HepG2 (cell line): Measurements from ENCODE around the gene GYS1. TPM values are rescaled to one million over a fixed set of nuclear protein-coding genes. Genes with fewer than 3 reads are reported as not detected.

Experiments
- ARID5B ChIP-seq: IDR thresholded peaks from 2 replicates; pipeline ENCODE4 v1.4.0; 2020; ENCODE audit warnings: mild to moderate bottlenecking, missing genetic modification reagents
- CREM ChIP-seq, 2 experiments: sonication (generic) in 1 of 2; formaldehyde crosslinking in 1 of 2; IDR thresholded peaks; 2 replicates each; pipeline versions ENCODE4 v1.4.0 to v1.6.1; 2016 to 2020; ENCODE audit warnings: antibody characterized with exemption in 1 of 2, mild to moderate bottlenecking in 1 of 2, missing genetic modification reagents in 1 of 2
- GATAD1 ChIP-seq: IDR thresholded peaks from 2 replicates; pipeline ENCODE4 v1.6.1; 2016; ENCODE audit warnings: missing genetic modification reagents, missing compliant biosample characterization
- MYC ChIP-seq: sonication (generic); formaldehyde crosslinking; IDR thresholded peaks from 2 replicates; pipeline ENCODE4 v1.9.0; 2021; ENCODE audit warnings: missing genetic modification reagents, borderline replicate concordance
- SRSF1 ChIP-seq: fragments of 200-400 bp; formaldehyde crosslinking; optimal IDR thresholded peaks from 2 replicates; pipeline ENCODE3; 2017; ENCODE audit warnings: mild to moderate bottlenecking, low read depth, low read length, moderate library complexity
- STAT6 ChIP-seq: sonication (generic); formaldehyde crosslinking; IDR thresholded peaks from 2 replicates; pipeline ENCODE4 v1.4.0; 2020; ENCODE audit warnings: missing genetic modification reagents, mild to moderate bottlenecking, borderline replicate concordance
- U2AF1 ChIP-seq: fragments of 200-400 bp; formaldehyde crosslinking; optimal IDR thresholded peaks from 2 replicates; pipeline ENCODE3; 2017; ENCODE audit warnings: mild to moderate bottlenecking, low read depth, low read length
- ZNF263 ChIP-seq: sonication (generic); formaldehyde crosslinking; IDR thresholded peaks from 2 replicates; pipeline ENCODE4 v1.4.0; 2020; ENCODE audit warnings: missing genetic modification reagents
- ZNF335 ChIP-seq: sonication (generic); formaldehyde crosslinking; IDR thresholded peaks from 2 replicates; pipeline ENCODE4 v1.4.0; 2020; ENCODE audit warnings: missing genetic modification reagents
- ZNF343 ChIP-seq: sonication (generic); formaldehyde crosslinking; IDR thresholded peaks from 2 replicates; pipeline ENCODE4 v1.4.0; 2020; ENCODE audit warnings: mild to moderate bottlenecking, missing genetic modification reagents
- polyA plus RNA-seq, 8 experiments: library from polyadenylated mRNA; depleted of rRNA in 3 of 8; stranded (reverse) in 7 of 8; unstranded in 1 of 8; fragments of >200 nt; fragmentation: Illumina TruSeq in 4 of 8; extraction: Trizol in 4 of 8; gene quantifications; 2 replicates each; pipeline versions ENCODE4 v1.2.1 to v1.2.3, GENCODE V29; 2011 to 2016; ENCODE audit warnings: low read depth in 4 of 8, missing spikeins in 1 of 8, mixed read lengths in 1 of 8; ENCODE audit not compliant: insufficient read depth in 1 of 8
- total RNA-seq, 5 experiments: library from RNA; depleted of rRNA; stranded (reverse); fragments of >200 nt; fragmentation: Illumina TruSeq; extraction: Trizol; gene quantifications; 2 replicates each; pipeline ENCODE4 v1.2.3, GENCODE V29; 2016; ENCODE audit warnings: low read depth in 1 of 5
- TF ChIP-seq, protein P1 (sequence below): sonication (generic); formaldehyde crosslinking; IDR thresholded peaks from 2 replicates; pipeline ENCODE4 v1.9.0; 2022; ENCODE audit warnings: low read depth, missing genetic modification reagents
- TF ChIP-seq, protein P2 (sequence below): sonication (generic); formaldehyde crosslinking; conservative IDR thresholded peaks from 2 replicates; pipeline ENCODE4 v1.4.0; 2020; ENCODE audit warnings: mild to moderate bottlenecking, missing genetic modification reagents, moderate library complexity
- TF ChIP-seq, protein P3 (sequence below): IDR thresholded peaks from 2 replicates; pipeline ENCODE4 v1.6.1; 2016; ENCODE audit warnings: missing compliant biosample characterization, missing genetic modification reagents, borderline replicate concordance

GYS1 gene
- total and polyA plus RNA-seq, 2 of the 13 experiments (the other 11 are each of a cell fraction or from before 2014, with no cell fraction given), result 18.4 to 42.1 TPM

GRCh38 chr19:48962029-48962848 is 30.9 kb downstream of the GYS1 start (continued):
- TF ChIP-seq, protein P1, sequence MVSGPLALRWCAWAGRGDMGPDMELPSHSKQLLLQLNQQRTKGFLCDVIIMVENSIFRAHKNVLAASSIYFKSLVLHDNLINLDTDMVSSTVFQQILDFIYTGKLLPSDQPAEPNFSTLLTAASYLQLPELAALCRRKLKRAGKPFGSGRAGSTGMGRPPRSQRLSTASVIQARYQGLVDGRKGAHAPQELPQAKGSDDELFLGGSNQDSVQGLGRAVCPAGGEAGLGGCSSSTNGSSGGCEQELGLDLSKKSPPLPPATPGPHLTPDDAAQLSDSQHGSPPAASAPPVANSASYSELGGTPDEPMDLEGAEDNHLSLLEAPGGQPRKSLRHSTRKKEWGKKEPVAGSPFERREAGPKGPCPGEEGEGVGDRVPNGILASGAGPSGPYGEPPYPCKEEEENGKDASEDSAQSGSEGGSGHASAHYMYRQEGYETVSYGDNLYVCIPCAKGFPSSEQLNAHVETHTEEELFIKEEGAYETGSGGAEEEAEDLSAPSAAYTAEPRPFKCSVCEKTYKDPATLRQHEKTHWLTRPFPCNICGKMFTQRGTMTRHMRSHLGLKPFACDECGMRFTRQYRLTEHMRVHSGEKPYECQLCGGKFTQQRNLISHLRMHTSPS (CRISPR knock-in tag), result peak; percentile 83
- peak; percentile 28; the same call in 1 of the 2 replicates for TF ChIP-seq CREM (IDR thresholded peaks at IDR 0.05)
- no peak for TF ChIP-seq CREM (CRISPR knock-in tag; IDR thresholded peaks at IDR 0.05)
- peak; percentile 88; the same call in 1 of the 2 replicates for TF ChIP-seq ZNF335 (CRISPR knock-in tag)
- peak; percentile 77; the same call in 1 of the 2 replicates for TF ChIP-seq MYC
- TF ChIP-seq, protein P2, sequence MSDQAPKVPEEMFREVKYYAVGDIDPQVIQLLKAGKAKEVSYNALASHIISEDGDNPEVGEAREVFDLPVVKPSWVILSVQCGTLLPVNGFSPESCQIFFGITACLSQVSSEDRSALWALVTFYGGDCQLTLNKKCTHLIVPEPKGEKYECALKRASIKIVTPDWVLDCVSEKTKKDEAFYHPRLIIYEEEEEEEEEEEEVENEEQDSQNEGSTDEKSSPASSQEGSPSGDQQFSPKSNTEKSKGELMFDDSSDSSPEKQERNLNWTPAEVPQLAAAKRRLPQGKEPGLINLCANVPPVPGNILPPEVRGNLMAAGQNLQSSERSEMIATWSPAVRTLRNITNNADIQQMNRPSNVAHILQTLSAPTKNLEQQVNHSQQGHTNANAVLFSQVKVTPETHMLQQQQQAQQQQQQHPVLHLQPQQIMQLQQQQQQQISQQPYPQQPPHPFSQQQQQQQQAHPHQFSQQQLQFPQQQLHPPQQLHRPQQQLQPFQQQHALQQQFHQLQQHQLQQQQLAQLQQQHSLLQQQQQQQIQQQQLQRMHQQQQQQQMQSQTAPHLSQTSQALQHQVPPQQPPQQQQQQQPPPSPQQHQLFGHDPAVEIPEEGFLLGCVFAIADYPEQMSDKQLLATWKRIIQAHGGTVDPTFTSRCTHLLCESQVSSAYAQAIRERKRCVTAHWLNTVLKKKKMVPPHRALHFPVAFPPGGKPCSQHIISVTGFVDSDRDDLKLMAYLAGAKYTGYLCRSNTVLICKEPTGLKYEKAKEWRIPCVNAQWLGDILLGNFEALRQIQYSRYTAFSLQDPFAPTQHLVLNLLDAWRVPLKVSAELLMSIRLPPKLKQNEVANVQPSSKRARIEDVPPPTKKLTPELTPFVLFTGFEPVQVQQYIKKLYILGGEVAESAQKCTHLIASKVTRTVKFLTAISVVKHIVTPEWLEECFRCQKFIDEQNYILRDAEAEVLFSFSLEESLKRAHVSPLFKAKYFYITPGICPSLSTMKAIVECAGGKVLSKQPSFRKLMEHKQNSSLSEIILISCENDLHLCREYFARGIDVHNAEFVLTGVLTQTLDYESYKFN (CRISPR knock-in tag), result peak; percentile 70
- TF ChIP-seq, protein P3, sequence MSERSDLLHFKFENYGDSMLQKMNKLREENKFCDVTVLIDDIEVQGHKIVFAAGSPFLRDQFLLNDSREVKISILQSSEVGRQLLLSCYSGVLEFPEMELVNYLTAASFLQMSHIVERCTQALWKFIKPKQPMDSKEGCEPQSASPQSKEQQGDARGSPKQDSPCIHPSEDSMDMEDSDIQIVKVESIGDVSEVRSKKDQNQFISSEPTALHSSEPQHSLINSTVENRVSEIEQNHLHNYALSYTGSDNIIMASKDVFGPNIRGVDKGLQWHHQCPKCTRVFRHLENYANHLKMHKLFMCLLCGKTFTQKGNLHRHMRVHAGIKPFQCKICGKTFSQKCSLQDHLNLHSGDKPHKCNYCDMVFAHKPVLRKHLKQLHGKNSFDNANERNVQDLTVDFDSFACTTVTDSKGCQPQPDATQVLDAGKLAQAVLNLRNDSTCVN, result peak; percentile 66; the same call in 1 of the 2 replicates
- peak; percentile 100 for TF ChIP-seq ZNF263 (CRISPR knock-in tag)
- TF ChIP-seq U2AF1, result peak; percentile 76
- peak; percentile 30; the same call in 1 of the 2 replicates for TF ChIP-seq ZNF343 (CRISPR knock-in tag)
- TF ChIP-seq STAT6 (CRISPR knock-in tag), result peak; percentile 75; the same call in 1 of the 2 replicates
- no peak; the same call in 1 of the 2 replicates for TF ChIP-seq GATAD1
- peak; percentile 94 for TF ChIP-seq SRSF1
- TF ChIP-seq ARID5B (CRISPR knock-in tag), result peak; percentile 48
